Peyer's patch (tissue), 4 donors: ENCODE results near the gene VWA1.

Experiments used
- POLR2A ChIP-seq, 2 donors: fragments of 450-650 bp; IDR thresholded peaks; one replicate each; pipeline ENCODE4 v1.5.1; 2017; ENCODE audit warnings: antibody characterized with exemption in 2 of 2, mild to moderate bottlenecking in 2 of 2, moderate library complexity in 2 of 2
- TF ChIP-seq, protein P1 (sequence below), 6 experiments: fragments of 450-650 bp in 4 of 6; fragments of 200-600 bp in 2 of 6; sonication (generic) in 1 of 6; IDR thresholded peaks; one replicate each; pipeline ENCODE4 v1.5.1; 2017 to 2019; ENCODE audit warnings: antibody characterized with exemption in 6 of 6, mild to moderate bottlenecking in 3 of 6, moderate library complexity in 1 of 6

DNA sequence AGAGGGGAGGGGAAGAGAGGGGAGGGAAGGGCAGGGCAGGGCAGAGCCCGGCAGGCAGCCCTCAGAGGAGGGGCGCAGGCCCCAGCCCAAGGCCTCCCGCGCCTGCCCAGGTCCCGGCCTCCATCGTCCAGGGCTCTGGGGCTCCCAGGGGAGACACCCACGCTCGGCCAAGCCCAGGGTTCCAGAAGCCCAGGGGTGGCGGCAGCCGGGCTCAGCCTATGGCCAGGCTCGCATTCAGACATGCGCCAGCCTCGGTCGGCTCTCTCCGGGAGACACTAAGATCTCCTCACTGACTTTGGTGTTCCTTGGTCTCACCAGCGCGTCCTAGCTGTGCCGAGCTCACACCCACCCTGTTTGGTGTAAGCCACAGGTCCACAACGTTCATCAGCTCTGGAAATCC, 7.3 kb upstream of the VWA1 start:
- TF ChIP-seq, protein P1, sequence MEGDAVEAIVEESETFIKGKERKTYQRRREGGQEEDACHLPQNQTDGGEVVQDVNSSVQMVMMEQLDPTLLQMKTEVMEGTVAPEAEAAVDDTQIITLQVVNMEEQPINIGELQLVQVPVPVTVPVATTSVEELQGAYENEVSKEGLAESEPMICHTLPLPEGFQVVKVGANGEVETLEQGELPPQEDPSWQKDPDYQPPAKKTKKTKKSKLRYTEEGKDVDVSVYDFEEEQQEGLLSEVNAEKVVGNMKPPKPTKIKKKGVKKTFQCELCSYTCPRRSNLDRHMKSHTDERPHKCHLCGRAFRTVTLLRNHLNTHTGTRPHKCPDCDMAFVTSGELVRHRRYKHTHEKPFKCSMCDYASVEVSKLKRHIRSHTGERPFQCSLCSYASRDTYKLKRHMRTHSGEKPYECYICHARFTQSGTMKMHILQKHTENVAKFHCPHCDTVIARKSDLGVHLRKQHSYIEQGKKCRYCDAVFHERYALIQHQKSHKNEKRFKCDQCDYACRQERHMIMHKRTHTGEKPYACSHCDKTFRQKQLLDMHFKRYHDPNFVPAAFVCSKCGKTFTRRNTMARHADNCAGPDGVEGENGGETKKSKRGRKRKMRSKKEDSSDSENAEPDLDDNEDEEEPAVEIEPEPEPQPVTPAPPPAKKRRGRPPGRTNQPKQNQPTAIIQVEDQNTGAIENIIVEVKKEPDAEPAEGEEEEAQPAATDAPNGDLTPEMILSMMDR (IDR thresholded peaks at IDR 0.05): no peak
- TF ChIP-seq POLR2A (IDR thresholded peaks at IDR 0.05): no peak
